ENCODE results near the gene DCTPP1.
A peak's percentile ranks its signal among the peaks of the same experiment; 100 is the strongest.
"Not testable (repeated sequence)": the region's sequence is repeated elsewhere in the genome, so short reads cannot be mapped to it uniquely, and the experiment has no call there.

DCTPP1 gene

GRCh38 chr16:30413112-30413806 is 16.6 kb downstream of the DCTPP1 start:
- no peak for DNase-seq (ENCODE audit: low read depth)

- DNase-seq (ENCODE audit: low read depth) = no peak
These were observed 20.4 kb downstream of the DCTPP1 start for GRCh38 chr16:30409125-30410060.

- DNase-seq (ENCODE audit: low read depth) = no peak
These were observed 21.9 kb downstream of the DCTPP1 start for GRCh38 chr16:30407804-30408534.

- peak; percentile 47 for DNase-seq (ENCODE audit: low read depth)
These were observed 22.6 kb downstream of the DCTPP1 start, which contains the start of gene ZNF771 for GRCh38 chr16:30407102-30407803. TSS of gene ZNF771 (plus strand) at chr16:30407606. CDS start at chr16:30408054, 448 bp downstream.

- no peak for DNase-seq (ENCODE audit: low read depth)
These were observed 23.1 kb downstream of the DCTPP1 start for GRCh38 chr16:30406795-30407101.

- no peak for DNase-seq (ENCODE audit: low read depth)
These were observed 27.9 kb downstream of the DCTPP1 start for GRCh38 chr16:30401768-30402425.

GRCh38 chr16:30399435-30400186 is 30.2 kb downstream of the DCTPP1 start:
- no peak for DNase-seq (ENCODE audit: low read depth)

- DNase-seq (ENCODE audit: low read depth) = no peak
These were observed 31.0 kb downstream of the DCTPP1 start for GRCh38 chr16:30398661-30399434.

- DNase-seq (ENCODE audit: low read depth) = no peak
These were observed 31.8 kb downstream of the DCTPP1 start for GRCh38 chr16:30397776-30398660.

- no peak for DNase-seq (ENCODE audit: low read depth)
These were observed 32.8 kb downstream of the DCTPP1 start for GRCh38 chr16:30397056-30397455.

GRCh38 chr16:30396627-30397026 is 33.2 kb downstream of the DCTPP1 start:
- DNase-seq (ENCODE audit: low read depth) = not testable (repeated sequence)

GRCh38 chr16:30395992-30396585 is 33.7 kb downstream of the DCTPP1 start:
- no peak for DNase-seq (ENCODE audit: low read depth)

GRCh38 chr16:30395155-30395991 is 34.5 kb downstream of the DCTPP1 start, which contains the start of gene ZNF48:
TSS of gene ZNF48 (plus strand) at chr16:30395420. CDS start at chr16:30395795, 375 bp downstream.
- no peak for DNase-seq (ENCODE audit: low read depth)

GRCh38 chr16:30394592-30395154 is 35.2 kb downstream of the DCTPP1 start:
- DNase-seq (ENCODE audit: low read depth) = no peak

- no peak for DNase-seq (ENCODE audit: low read depth)
These were observed 46.3 kb downstream of the DCTPP1 start for GRCh38 chr16:30383521-30383920.

GRCh38 chr16:30382111-30382881 is 47.5 kb downstream of the DCTPP1 start, which contains the start of gene SEPTIN1:
TSS of gene SEPTIN1 (minus strand) at chr16:30382561. CDS start at chr16:30382542, 19 bp downstream.
- no peak for DNase-seq (ENCODE audit: low read depth)
